HG02884 (cell line): ENCODE results near the gene GCC2.
A peak's percentile ranks its signal among the peaks of the same experiment; 100 is the strongest.
"Not testable (repeated sequence)": the region's sequence is repeated elsewhere in the genome, so short reads cannot be mapped to it uniquely, and the experiment has no call there.

Experiments used
- ATAC-seq: cut with Tn5 transposase; IDR thresholded peaks from one replicate; pipeline ENCODE4 v1.9.1; 2021; ENCODE audit warnings: mild to moderate bottlenecking, moderate library complexity; ENCODE audit not compliant: unreplicated experiment

Gene GCC2

DNA sequence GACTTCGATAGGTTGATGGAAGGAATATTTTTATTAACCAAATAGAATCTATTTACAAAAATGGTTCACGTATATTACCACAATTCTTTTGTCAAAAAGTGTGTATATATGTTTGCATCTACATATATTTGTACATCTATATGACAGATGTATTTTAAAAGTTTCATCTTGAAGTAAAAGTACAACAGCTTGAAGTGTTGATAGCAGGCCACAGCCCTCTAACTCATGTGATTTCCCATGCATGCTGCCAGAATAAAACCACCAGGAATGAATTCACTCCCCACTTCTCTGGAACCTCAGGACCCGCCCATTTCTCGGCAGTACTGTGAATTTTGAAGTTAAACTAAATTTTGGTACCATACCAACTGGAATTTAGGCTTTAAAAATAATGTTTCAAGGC lies 58.6 kb downstream of the GCC2 start:
- not testable (repeated sequence) for ATAC-seq

GRCh38 chr2:108512431-108512830 lies 63.4 kb downstream of the GCC2 start:
- ATAC-seq = not testable (repeated sequence)

GRCh38 chr2:108514478-108514877 lies 65.5 kb downstream of the GCC2 start:
- not testable (repeated sequence) for ATAC-seq

DNA sequence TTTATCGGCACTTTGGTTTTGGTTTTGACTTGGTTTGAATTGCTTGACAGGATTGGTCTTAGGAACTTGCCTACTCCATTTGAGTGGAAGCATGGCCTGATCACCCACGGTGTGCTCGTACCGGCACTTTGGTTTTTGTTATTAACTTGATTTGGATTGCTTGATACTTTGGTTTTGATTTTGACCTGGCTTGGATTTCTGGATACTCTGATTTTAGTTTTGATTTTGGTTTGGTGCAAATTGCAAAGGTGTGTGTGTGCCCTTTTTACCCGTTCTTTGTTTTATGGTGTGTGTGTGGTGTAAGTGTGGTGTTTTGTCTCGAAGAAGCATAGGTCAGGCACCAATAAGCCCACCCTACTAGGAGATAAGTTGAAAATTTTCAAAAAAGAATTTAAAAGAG lies 75.7 kb downstream of the GCC2 start:
- ATAC-seq = not testable (repeated sequence)

DNA sequence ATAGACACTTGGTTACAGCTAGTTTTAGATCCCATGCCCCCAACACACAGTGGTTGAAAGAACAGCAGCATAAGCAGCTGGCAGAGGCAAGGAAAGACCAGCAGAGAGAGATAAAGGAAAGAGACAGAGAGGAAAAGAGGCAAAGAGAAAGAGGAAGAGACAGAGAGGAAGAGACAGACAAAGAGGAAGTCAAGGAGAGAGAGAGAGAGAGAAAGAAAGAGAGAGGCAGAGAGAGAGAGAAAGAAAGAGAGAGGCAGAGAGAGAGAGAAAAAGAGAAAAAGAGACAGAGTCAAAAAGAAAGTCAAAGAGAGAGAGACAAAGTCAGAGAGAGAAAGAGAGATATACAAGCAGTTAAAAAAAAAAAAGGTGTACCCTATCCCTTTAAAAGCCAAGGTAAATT lies 76.3 kb downstream of the GCC2 start:
- not testable (repeated sequence) for ATAC-seq

- ATAC-seq = no peak
These were observed 82.7 kb downstream of the GCC2 start for GRCh38 chr2:108531674-108532055.

- ATAC-seq = peak; percentile 78
These were observed 85.0 kb downstream of the GCC2 start, which contains the start of gene LIMS1 for GRCh38 chr2:108533832-108534583. TSS of gene LIMS1 (plus strand) at chr2:108534470. CDS start at chr2:108534563, 93 bp downstream.

DNA sequence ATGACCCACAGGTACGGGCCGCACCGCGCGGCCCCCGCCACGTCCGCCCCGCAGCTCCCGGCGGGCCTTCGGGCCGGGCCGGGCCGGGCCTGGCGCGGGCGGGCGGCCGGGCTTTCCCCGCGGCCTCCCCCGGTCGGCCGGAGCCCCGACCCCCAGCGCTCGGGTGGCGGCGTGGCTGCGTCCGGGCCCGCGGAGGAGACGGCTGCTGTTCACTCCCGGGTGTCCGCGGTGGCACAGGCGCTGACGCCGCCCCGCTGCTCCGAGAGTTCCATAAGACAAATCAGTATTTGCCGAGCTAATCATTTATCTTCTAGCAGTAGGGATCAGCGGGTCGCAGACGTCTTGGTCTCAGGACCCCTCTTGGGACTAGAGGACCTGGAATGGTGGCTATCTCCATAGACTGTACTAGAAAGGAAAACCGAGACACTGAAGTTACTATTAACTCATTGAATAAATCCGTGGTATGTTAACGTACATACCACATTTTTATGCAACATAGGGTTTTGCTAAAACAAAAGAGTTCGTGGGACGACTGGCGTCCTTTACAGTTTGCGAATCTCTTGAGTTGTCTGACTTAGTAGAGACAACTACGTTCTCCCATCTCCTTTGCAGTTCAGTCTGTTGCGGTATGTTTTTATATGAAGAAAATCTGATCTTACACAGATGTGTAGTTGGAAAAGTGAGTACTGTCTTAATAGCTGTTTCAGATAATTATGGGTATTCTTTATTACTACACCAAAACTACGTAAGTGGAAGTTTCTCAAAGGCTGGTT lies 85.8 kb downstream of the GCC2 start:
- peak; percentile 28 for ATAC-seq

DNA sequence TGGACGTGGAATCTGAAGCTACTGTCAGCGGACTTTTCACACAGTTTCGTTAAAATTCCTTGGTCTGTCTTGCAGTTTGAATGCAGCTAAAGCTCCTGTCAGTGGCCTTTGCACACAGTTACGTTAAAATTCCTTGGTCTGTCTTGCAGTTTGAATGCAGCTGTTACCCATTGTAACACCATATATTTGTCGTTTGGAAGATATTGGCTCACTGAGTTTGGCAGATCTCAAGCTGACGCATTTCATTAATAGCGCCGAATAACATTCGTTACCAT lies 86.3 kb downstream of the GCC2 start:
- ATAC-seq = no peak

GRCh38 chr2:108536133-108536780 lies 87.3 kb downstream of the GCC2 start:
- ATAC-seq = no peak

DNA sequence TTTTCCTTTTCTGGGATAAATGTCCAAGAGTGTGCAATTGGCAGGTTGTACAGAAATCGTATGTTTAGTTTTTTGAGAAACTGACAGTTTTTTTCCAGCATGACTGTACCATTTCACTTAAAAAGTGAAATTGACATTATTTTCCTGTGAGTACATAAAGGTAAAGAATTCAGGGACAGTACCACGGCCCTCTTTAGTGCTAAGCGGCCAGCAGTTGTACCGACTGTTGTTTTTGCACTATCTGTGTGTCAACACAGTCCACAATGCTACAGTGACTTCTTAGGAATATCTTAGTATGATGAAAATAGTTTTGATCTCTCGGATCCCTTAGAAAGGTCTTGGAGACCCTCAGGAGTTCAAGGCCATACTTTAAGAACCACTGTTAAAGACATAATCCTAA lies 87.9 kb downstream of the GCC2 start:
- no peak for ATAC-seq

DNA sequence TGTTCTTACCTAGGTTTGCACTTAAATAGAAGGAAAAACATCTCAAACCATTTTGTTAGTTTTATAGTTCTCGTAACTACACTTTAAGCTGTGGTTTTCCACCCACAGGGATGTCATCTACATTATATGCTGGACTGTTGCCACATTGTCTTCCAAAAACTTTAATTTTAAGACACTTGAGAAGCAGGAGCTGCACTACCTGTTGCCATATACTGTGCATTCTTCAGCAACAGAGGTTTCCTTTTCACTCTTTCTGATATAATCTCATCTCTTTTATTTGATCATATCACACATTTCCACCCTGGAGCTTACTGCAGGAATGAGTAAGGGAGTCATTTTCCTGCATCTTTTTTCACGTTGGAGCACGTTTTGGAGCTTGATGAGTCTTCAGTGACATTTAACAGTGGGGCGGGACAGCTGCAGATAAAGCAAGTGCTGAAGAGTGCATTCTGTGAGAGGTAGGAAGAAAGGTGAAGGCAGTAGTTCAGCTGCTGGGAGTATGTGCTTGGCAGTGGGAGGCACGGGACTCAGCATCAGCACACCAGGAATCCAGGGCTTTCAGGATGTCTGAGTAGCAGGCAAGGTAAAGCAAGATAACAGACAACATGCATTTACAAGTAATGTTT lies 89.1 kb downstream of the GCC2 start:
- ATAC-seq = no peak

DNA sequence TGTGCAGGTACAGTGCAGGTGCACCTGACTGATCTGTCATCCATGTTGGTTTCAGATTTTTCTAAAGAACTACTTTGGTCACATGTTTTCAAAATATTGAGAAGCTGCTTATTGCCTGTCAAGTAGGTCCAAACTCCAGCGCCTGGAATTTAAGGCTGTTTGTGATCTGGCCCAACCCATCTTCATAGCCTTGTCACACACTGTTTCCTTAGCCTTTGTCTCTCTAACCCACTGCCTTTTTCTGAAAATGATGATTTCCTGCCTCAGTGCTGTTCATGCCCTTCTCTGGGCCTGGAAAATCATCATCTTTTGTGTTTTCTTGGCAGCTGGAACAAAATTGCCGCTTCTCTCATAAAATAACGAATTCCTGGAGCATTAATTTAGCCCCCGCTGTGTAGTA lies 92.4 kb downstream of the GCC2 start:
- ATAC-seq = no peak

GRCh38 chr2:108542071-108542470 lies 93.1 kb downstream of the GCC2 start:
- ATAC-seq = no peak

- no peak for ATAC-seq
These were observed 98.6 kb downstream of the GCC2 start for GRCh38 chr2:108547606-108548005.

DNA sequence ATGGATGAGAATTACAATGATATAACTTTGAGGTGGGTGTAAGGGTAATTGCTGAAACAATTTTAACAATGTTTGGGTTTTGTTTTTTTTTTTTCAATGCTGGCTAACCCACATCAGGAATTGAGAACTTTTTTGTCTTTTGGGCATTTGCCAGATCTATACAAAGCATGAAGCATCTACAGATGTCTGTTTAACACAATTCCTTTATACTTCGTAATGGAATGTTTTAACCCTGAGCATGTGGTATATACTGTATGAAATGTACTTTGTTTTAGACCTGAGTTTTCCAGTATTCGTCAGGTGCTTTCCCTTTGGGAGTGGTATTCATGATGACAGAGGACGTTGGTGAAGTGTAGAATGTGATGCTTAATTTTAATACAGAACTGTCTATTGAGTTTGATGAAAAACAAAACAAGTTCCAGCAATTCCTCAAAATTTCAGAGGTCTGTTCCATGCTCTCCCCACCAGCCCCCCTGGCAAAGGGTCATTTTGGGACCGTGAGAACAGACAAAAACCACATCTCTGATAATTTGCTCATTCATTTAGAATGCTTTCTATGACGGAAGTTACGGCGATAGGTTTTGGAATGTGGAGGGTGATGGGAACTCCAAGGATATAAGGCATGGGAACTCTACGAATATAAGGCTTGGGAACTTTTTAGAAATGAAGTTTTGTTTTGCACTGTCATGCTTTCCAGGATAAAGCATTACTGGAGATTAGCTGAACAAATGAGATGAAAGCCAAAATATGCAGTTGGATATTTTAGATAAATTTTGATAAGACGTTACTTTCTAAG lies 99.4 kb downstream of the GCC2 start:
- ATAC-seq = no peak

- ATAC-seq = no peak
These were observed 103.6 kb downstream of the GCC2 start for GRCh38 chr2:108552566-108552965.

- ATAC-seq = no peak
These were observed 104.4 kb downstream of the GCC2 start for GRCh38 chr2:108553209-108553919.

DNA sequence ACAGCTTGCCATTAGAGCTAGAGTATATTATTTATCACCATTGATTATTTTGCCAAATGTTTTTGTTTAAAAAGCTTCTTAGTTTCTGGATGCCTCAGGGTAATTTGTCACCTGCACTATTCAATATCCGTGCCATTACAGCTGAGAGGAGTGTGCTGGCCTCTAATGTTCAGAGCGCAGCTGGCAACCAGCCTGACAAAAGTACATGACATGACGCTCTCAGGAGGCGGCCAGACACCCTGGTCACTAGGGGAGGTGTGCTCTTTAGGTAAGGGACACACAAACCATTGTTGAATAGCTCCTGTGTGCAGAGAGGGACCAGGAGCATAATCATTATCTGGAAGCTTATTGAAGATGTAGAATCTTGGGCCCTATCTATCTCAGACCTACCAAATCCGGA lies 105.5 kb downstream of the GCC2 start:
- ATAC-seq = no peak

- ATAC-seq = no peak
These were observed 106.6 kb downstream of the GCC2 start for GRCh38 chr2:108555572-108555971.
